HepG2 (cell line): Measurements from ENCODE around the gene CD37. TPM values are rescaled to one million over a fixed set of nuclear protein-coding genes. Genes with fewer than 3 reads are reported as not detected.

Source experiments
- KMT2B ChIP-seq: IDR thresholded peaks from 2 replicates; pipeline ENCODE4 v1.6.1; 2016; ENCODE audit warnings: missing genetic modification reagents, missing compliant biosample characterization
- MEF2D ChIP-seq: sonication (generic); formaldehyde crosslinking; IDR thresholded peaks from 2 replicates; pipeline ENCODE4 v1.5.1; 2020; ENCODE audit warnings: mild to moderate bottlenecking, missing genetic modification reagents
- NCOA1 ChIP-seq: sonication (generic); formaldehyde crosslinking; IDR thresholded peaks from 2 replicates; pipeline ENCODE4 v1.9.0; 2021; ENCODE audit warnings: missing genetic modification reagents
- SNAPC4 ChIP-seq: sonication (generic); formaldehyde crosslinking; IDR thresholded peaks from 2 replicates; pipeline ENCODE4 v1.4.0; 2020; ENCODE audit warnings: mild to moderate bottlenecking, missing genetic modification reagents
- ZFP82 ChIP-seq: sonication (generic); formaldehyde crosslinking; IDR thresholded peaks from 2 replicates; pipeline ENCODE4 v1.5.1; 2020; ENCODE audit warnings: mild to moderate bottlenecking, missing genetic modification reagents, borderline replicate concordance
- ZNF550 ChIP-seq: sonication (generic); formaldehyde crosslinking; IDR thresholded peaks from 2 replicates; pipeline ENCODE4 v1.4.0; 2020; ENCODE audit warnings: mild to moderate bottlenecking, missing genetic modification reagents, borderline replicate concordance
- ZNF7 ChIP-seq: IDR thresholded peaks from 2 replicates; pipeline ENCODE4 v1.6.1; 2016; ENCODE audit warnings: missing biosample characterization, missing genetic modification reagents
- ZNF83 ChIP-seq: sonication (generic); formaldehyde crosslinking; IDR thresholded peaks from 2 replicates; pipeline ENCODE4 v1.4.0; 2020; ENCODE audit warnings: missing genetic modification reagents, mild to moderate bottlenecking, borderline replicate concordance
- polyA plus RNA-seq, 8 experiments: library from polyadenylated mRNA; depleted of rRNA in 3 of 8; stranded (reverse) in 7 of 8; unstranded in 1 of 8; fragments of >200 nt; fragmentation: Illumina TruSeq in 4 of 8; extraction: Trizol in 4 of 8; gene quantifications; 2 replicates each; pipeline versions ENCODE4 v1.2.1 to v1.2.3, GENCODE V29; 2011 to 2016; ENCODE audit warnings: low read depth in 4 of 8, missing spikeins in 1 of 8, mixed read lengths in 1 of 8; ENCODE audit not compliant: insufficient read depth in 1 of 8
- total RNA-seq, 5 experiments: library from RNA; depleted of rRNA; stranded (reverse); fragments of >200 nt; fragmentation: Illumina TruSeq; extraction: Trizol; gene quantifications; 2 replicates each; pipeline ENCODE4 v1.2.3, GENCODE V29; 2016; ENCODE audit warnings: low read depth in 1 of 5
- TF ChIP-seq, protein P1 (sequence below): sonication (generic); formaldehyde crosslinking; IDR thresholded peaks from 2 replicates; pipeline ENCODE4 v1.4.0; 2020; ENCODE audit warnings: mild to moderate bottlenecking, missing genetic modification reagents
- TF ChIP-seq, protein P2 (sequence below): IDR thresholded peaks from 2 replicates; pipeline ENCODE4 v1.6.1; 2016; ENCODE audit warnings: low read depth, borderline replicate concordance
- TF ChIP-seq, protein P3 (sequence below): conservative IDR thresholded peaks from 2 replicates; pipeline ENCODE4 v1.6.1; 2018; ENCODE audit warnings: missing genetic modification reagents

The CD37 gene
- total and polyA plus RNA-seq, 2 of the 13 experiments (the other 11 are each of a cell fraction or from before 2014, with no cell fraction given) = not detected

DNA sequence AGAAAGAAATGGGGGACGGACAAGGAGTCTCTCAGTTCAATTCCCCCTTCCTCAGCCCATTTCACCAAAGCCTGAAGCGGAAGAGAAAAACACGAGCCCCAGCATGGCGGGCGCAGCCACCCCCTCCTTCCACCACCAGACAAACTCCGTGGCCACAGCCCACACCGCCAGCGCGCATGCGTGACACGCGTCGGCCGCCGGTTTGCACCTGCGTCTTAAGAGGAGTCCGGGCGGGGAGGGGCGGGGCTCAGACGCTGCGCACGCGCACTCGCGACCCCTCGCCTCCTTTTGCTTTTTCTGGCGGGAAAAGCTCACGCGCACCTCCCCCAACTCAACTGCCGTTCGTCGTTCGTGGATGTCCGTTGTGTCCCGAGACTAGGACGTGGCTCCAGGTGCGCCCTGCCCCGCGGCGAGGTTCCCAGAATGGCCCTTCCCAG is 52.7 kb downstream of the CD37 start, which contains the start of gene KASH5 (continued):
- no peak for TF ChIP-seq SNAPC4 (CRISPR knock-in tag)
- no peak for TF ChIP-seq ZFP82
- no peak for TF ChIP-seq ZNF550 (CRISPR knock-in tag)
- no peak for TF ChIP-seq ZNF7 (CRISPR knock-in tag)
- TF ChIP-seq, protein P1, sequence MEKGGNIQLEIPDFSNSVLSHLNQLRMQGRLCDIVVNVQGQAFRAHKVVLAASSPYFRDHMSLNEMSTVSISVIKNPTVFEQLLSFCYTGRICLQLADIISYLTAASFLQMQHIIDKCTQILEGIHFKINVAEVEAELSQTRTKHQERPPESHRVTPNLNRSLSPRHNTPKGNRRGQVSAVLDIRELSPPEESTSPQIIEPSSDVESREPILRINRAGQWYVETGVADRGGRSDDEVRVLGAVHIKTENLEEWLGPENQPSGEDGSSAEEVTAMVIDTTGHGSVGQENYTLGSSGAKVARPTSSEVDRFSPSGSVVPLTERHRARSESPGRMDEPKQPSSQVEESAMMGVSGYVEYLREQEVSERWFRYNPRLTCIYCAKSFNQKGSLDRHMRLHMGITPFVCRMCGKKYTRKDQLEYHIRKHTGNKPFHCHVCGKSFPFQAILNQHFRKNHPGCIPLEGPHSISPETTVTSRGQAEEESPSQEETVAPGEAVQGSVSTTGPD = no peak
- no peak for TF ChIP-seq KMT2B (CRISPR knock-in tag)
- no peak for TF ChIP-seq NCOA1 (CRISPR knock-in tag)
- TF ChIP-seq, protein P2, sequence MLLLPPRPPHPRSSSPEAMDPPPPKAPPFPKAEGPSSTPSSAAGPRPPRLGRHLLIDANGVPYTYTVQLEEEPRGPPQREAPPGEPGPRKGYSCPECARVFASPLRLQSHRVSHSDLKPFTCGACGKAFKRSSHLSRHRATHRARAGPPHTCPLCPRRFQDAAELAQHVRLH (CRISPR knock-in tag) = no peak
- TF ChIP-seq, protein P3, sequence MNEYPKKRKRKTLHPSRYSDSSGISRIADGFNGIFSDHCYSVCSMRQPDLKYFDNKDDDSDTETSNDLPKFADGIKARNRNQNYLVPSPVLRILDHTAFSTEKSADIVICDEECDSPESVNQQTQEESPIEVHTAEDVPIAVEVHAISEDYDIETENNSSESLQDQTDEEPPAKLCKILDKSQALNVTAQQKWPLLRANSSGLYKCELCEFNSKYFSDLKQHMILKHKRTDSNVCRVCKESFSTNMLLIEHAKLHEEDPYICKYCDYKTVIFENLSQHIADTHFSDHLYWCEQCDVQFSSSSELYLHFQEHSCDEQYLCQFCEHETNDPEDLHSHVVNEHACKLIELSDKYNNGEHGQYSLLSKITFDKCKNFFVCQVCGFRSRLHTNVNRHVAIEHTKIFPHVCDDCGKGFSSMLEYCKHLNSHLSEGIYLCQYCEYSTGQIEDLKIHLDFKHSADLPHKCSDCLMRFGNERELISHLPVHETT (CRISPR knock-in tag) = no peak
- no peak for TF ChIP-seq MEF2D (CRISPR knock-in tag)
- no peak for TF ChIP-seq ZNF83 (CRISPR knock-in tag)
